Tibial artery (tissue), 4 donors: ENCODE results near the gene ABL2.

Experiments used
- DNase-seq, 2 donors: peaks; one replicate each; pipeline ENCODE4 v3.0.0-alpha.2; 2019
- H3K27ac ChIP-seq, 2 donors: fragments of 200-600 bp; sonication (generic) in 1 of 2; 1 replicate in 1 of 2; 2 replicates in 1 of 2; pipeline ENCODE4 v1.5.1; 2018 to 2019; ENCODE audit warnings: mild to moderate bottlenecking in 1 of 2
- H3K27me3 ChIP-seq, 2 donors: fragments of 200-600 bp; sonication (generic) in 1 of 2; one replicate each; pipeline versions ENCODE4 v1.5.1 to v1.6.0; 2016 to 2019
- H3K36me3 ChIP-seq, 3 donors: fragments of 200-600 bp; sonication (generic) in 2 of 3; one replicate each; pipeline ENCODE4 v1.5.1; 2016 to 2019; ENCODE audit warnings: mild to moderate bottlenecking in 2 of 3
- H3K4me1 ChIP-seq, 4 donors: fragments of 200-600 bp; sonication (generic) in 2 of 4; 1 replicate in 3 of 4; 2 replicates in 1 of 4; pipeline ENCODE4 v1.5.1; 2016 to 2019
- H3K4me3 ChIP-seq, 2 donors: fragments of 200-600 bp; sonication (generic) in 1 of 2; 1 replicate in 1 of 2; 2 replicates in 1 of 2; pipeline ENCODE4 v1.5.1; 2018 to 2019; ENCODE audit warnings: mild to moderate bottlenecking in 2 of 2
- H3K9me3 ChIP-seq, 3 donors: fragments of 200-600 bp; sonication (generic) in 1 of 3; one replicate each; pipeline ENCODE4 v1.5.1; 2016 to 2019
- CTCF ChIP-seq, 2 experiments: fragments of 200-600 bp in 1 of 2; fragments of 450-650 bp in 1 of 2; IDR thresholded peaks; one replicate each; pipeline ENCODE4 v1.5.1; 2017 to 2019; ENCODE audit warnings: antibody characterized with exemption in 2 of 2, mild to moderate bottlenecking in 1 of 2, moderate library complexity in 1 of 2
- intact Hi-C: fragments of 100-400 bp; cut with DNase I; formaldehyde crosslinking; loops from one replicate; pipeline ENCODE4 v1.15.0; 2023; ENCODE audit warnings: low total_unique reads

Gene ABL2

GRCh38 chr1:179087665-179088064, 141.8 kb downstream of the ABL2 start:
- Histone ChIP-seq H3K36me3 (peaks cover 4 to 56% (median 18%) of the 10 kb centered on the region in 3 donors), H3K4me3 (no peak overlapping the region), H3K27ac (no peak overlapping the region), H3K4me1 (peaks cover 0 to 43% (median 37%) of the 10 kb centered on the region in 4 donors), H3K9me3 (no peaks in the 10 kb centered on the region), H3K27me3 (no peaks in the 10 kb centered on the region)
- no peak for DNase-seq
- intact Hi-C loops: no loop called here
- no peak for TF ChIP-seq CTCF (IDR thresholded peaks at IDR 0.05)

- intact Hi-C loops: loop anchor here (5.0 kb wide), 1 partner anchor 56 kb away; the partner anchor contains the start of gene FAM20B
- TF ChIP-seq CTCF (IDR thresholded peaks at IDR 0.05): no peak
- no peaks in the 10 kb centered on the region for H3K9me3 ChIP-seq
- H3K4me1 ChIP-seq: peaks cover 0 to 25% (median 18%) of the 10 kb centered on the region in 4 donors
- no peak for DNase-seq
- H3K27me3 ChIP-seq: no peaks in the 10 kb centered on the region
- peak overlapping the region in 1 of 2 donors; percentile 71 for H3K4me3 ChIP-seq
- H3K36me3 ChIP-seq: peaks cover 4 to 37% (median 16%) of the 10 kb centered on the region in 3 donors
- peak overlapping the region in 1 of 2 donors; percentile 77 for H3K27ac ChIP-seq
These were observed 145.9 kb downstream of the ABL2 start for GRCh38 chr1:179083533-179083932.

DNA sequence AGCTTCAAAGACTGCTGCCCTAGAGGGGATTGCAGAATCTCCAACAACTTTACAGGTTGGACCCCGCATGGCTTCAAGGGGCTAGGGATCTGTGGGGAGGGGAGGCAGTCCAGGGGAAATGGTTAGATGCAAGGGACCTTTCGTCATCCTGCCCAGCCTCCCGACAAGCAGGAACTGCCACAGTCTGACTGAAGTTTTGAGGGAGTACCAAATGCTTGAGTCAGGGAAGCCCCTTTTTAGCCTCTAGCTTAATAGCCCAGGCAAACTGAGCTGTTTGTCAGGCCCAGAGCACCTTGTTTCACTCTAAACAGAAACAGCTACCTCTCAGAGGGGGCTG, 146.5 kb downstream of the ABL2 start:
- H3K36me3 ChIP-seq: peaks cover under 1 to 32% (median 11%) of the 10 kb centered on the region in 3 donors
- peaks cover 0 to 25% (median 18%) of the 10 kb centered on the region in 4 donors for H3K4me1 ChIP-seq
- no peaks in the 10 kb centered on the region for H3K27me3 ChIP-seq
- peak overlapping the region; percentile 77 to 82 for H3K27ac ChIP-seq
- DNase-seq: no peak
- H3K4me3 ChIP-seq: peak overlapping the region; percentile 63 to 71
- no peaks in the 10 kb centered on the region for H3K9me3 ChIP-seq
- intact Hi-C loops: loop anchor here (5.0 kb wide), 1 partner anchor 56 kb away; the partner anchor contains the start of gene FAM20B
- no peak for TF ChIP-seq CTCF (IDR thresholded peaks at IDR 0.05)

DNA sequence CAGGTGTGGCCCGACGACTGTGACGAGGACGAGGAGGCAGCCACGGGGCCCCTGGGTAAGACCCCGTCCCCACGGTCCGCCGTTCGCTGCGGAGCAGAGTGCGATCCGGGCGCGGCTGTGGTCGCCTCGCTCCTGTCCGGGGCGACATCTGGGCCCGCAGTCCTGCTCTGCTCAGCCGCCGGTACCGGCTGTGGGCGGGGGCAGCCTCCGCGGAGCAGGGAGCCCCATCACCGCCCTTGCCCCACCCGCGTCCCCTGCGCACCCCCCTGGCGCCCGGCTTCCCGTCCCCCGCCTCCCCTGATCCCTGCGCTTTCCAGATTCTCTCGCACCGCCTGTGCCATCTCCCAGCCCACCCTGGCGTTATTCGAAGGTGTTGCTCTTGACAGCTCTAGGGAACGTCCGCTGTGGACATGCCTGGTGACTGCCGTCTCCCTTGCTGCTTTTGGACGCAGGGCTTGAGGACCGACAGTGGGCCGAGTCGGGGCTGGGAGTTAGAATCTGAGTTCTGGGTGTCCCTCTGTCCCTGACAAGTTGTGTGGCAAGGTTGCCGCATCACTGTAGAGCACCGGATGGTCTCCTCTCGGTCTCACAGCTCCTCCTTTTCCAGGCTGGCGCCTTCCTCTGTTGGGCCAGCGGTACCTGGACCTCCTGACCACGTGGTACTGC, 147.0 kb downstream of the ABL2 start:
- DNase-seq: no peak
- Histone ChIP-seq H3K4me1 (peaks cover 0 to 25% (median 18%) of the 10 kb centered on the region in 4 donors), H3K27ac (peak overlapping the region; percentile 77 to 82), H3K9me3 (no peaks in the 10 kb centered on the region), H3K36me3 (peaks cover 0 to 27% (median 9%) of the 10 kb centered on the region in 3 donors), H3K4me3 (peak overlapping the region; percentile 63 to 71), H3K27me3 (no peaks in the 10 kb centered on the region)
- TF ChIP-seq CTCF (IDR thresholded peaks at IDR 0.05): no peak
- intact Hi-C loops: loop anchor here (5.0 kb wide), 1 partner anchor 55 kb away; the partner anchor contains the start of gene FAM20B

DNA sequence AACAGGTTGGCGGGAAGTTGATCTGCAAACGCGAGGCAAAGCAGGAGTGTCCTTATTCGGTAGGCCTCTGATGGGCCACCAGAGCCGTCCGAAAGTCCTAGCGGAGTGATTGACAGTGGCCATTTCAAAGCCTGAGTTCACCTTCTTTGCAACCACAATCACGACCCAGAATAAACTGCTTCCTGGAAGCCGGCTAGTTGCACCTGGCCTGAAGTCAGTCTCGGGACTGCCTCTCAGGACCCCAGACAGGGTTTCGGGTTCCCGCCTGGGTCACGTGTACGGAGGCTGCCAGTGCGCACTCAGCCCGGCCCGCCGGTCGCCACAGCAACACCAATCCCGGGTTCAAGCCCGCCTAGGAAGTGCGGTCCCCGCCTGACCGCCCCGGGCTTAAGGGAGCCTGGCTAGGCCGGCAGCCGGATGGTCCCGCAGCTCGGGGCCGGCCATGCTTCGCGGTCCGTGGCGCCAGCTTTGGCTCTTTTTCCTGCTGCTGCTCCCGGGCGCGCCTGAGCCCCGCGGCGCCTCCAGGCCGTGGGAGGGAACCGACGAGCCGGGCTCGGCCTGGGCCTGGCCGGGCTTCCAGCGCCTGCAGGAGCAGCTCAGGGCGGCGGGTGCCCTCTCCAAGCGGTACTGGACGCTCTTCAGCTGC, 147.7 kb downstream of the ABL2 start, which contains the start of gene TOR3A:
Gene TOR3A (plus strand): TSS at position 384 of the 646 bp plus-strand sequence. CDS start 59 bp downstream, at position 443.
- Histone ChIP-seq H3K27me3 (no peaks in the 10 kb centered on the region), H3K4me1 (peaks cover 0 to 25% (median 18%) of the 10 kb centered on the region in 4 donors), H3K9me3 (no peaks in the 10 kb centered on the region), H3K4me3 (peak within 1 kb of the TSS; percentile 63 to 71), H3K36me3 (peaks cover 0 to 27% (median 9%) of the 10 kb centered on the region in 3 donors), H3K27ac (peak within 1 kb of the TSS; percentile 77 to 82)
- TF ChIP-seq CTCF (IDR thresholded peaks at IDR 0.05): peak in 1 of 2 experiments; percentile 18
- DNase-seq: peak; percentile 94 to 96
- intact Hi-C loops: loop anchor here (2.0 to 5.0 kb wide), 4 partner anchors 55 to 285 kb away; partner anchors contain the start of genes FAM20B and SOAT1
